Neutrophil (primary cell): ENCODE measurements around the gene TCOF1.

Experiments
- H3K27ac ChIP-seq: fragments of 200-600 bp; sonication (generic); 2 replicates; pipeline ENCODE4 v1.5.1; 2016; ENCODE audit warnings: mild to moderate bottlenecking, moderate library complexity
- H3K27me3 ChIP-seq: fragments of 200-600 bp; sonication (generic); 2 replicates; pipeline ENCODE4 v1.6.0; 2016; ENCODE audit warnings: mild to moderate bottlenecking
- H3K36me3 ChIP-seq: fragments of 200-600 bp; sonication (generic); 2 replicates; pipeline ENCODE4 v1.5.1; 2017
- H3K4me1 ChIP-seq, 2 experiments: fragments of 200-600 bp in 1 of 2; sonication (generic) in 1 of 2; 1 replicate in 1 of 2; 2 replicates in 1 of 2; pipeline versions ENCODE4 v1.5.1 to v1.6.1; 2013 to 2016; ENCODE audit warnings: low read depth in 1 of 2, low read length in 1 of 2, mild to moderate bottlenecking in 1 of 2, moderate library complexity in 1 of 2; ENCODE audit not compliant: control insufficient read depth in 1 of 2, insufficient read depth in 1 of 2
- H3K4me3 ChIP-seq, 2 experiments: fragments of 200-600 bp in 1 of 2; sonication (generic) in 1 of 2; 1 replicate in 1 of 2; 2 replicates in 1 of 2; pipeline ENCODE4 v1.5.1; 2013 to 2016; ENCODE audit warnings: low read depth in 1 of 2, low read length in 1 of 2, mild to moderate bottlenecking in 1 of 2, moderate library complexity in 1 of 2
- H3K9me3 ChIP-seq: fragments of 200-600 bp; sonication (generic); 2 replicates; pipeline ENCODE4 v1.5.1; 2016
- CTCF ChIP-seq: fragments of 200-600 bp; sonication (generic); IDR thresholded peaks from 2 replicates; pipeline ENCODE4 v1.5.1; 2016; ENCODE audit warnings: antibody characterized with exemption

Gene TCOF1

GRCh38 chr5:150397782-150398721 lies 40.6 kb downstream of the TCOF1 start:
- Histone ChIP-seq H3K27ac (no peak overlapping the region), H3K27me3 (no peaks in the 10 kb centered on the region), H3K4me3 (no peak overlapping the region), H3K36me3 (peaks cover 87% of the 10 kb centered on the region), H3K9me3 (no peaks in the 10 kb centered on the region), H3K4me1 (no peaks in the 10 kb centered on the region)
- TF ChIP-seq CTCF: no peak

- no peak overlapping the region for H3K27ac ChIP-seq
- H3K9me3 ChIP-seq: no peaks in the 10 kb centered on the region
- H3K27me3 ChIP-seq: no peaks in the 10 kb centered on the region
- peaks cover 87% of the 10 kb centered on the region for H3K36me3 ChIP-seq
- no peak for TF ChIP-seq CTCF
- H3K4me1 ChIP-seq: no peaks in the 10 kb centered on the region
- no peak overlapping the region for H3K4me3 ChIP-seq
Observed at GRCh38 chr5:150398722-150399523, 41.4 kb downstream of the TCOF1 start.

- no peaks in the 10 kb centered on the region for H3K27me3 ChIP-seq
- no peaks in the 10 kb centered on the region for H3K9me3 ChIP-seq
- no peaks in the 10 kb centered on the region for H3K4me1 ChIP-seq
- TF ChIP-seq CTCF: no peak
- H3K4me3 ChIP-seq: no peak overlapping the region
- peaks cover 90% of the 10 kb centered on the region for H3K36me3 ChIP-seq
- H3K27ac ChIP-seq: no peak overlapping the region
Observed at GRCh38 chr5:150399524-150400211, 42.2 kb downstream of the TCOF1 start.

- Histone ChIP-seq H3K27me3 (no peaks in the 10 kb centered on the region), H3K9me3 (no peaks in the 10 kb centered on the region), H3K36me3 (peaks cover 94% of the 10 kb centered on the region), H3K4me3 (no peak overlapping the region), H3K4me1 (no peaks in the 10 kb centered on the region), H3K27ac (peak overlapping the region; percentile 13)
- TF ChIP-seq CTCF: no peak
Observed at GRCh38 chr5:150400316-150401075, 43.0 kb downstream of the TCOF1 start.

GRCh38 chr5:150401076-150401375 lies 43.5 kb downstream of the TCOF1 start:
- TF ChIP-seq CTCF: no peak
- peaks cover 94% of the 10 kb centered on the region for H3K36me3 ChIP-seq
- H3K27ac ChIP-seq: peak overlapping the region; percentile 13
- no peaks in the 10 kb centered on the region for H3K4me1 ChIP-seq
- no peaks in the 10 kb centered on the region for H3K27me3 ChIP-seq
- no peaks in the 10 kb centered on the region for H3K9me3 ChIP-seq
- H3K4me3 ChIP-seq: no peak overlapping the region
